Measurements from ENCODE around the gene OR51M1. TPM values are rescaled to one million over a fixed set of nuclear protein-coding genes. Genes with fewer than 3 reads are reported as not detected.

Gene OR51M1
- total and polyA plus RNA-seq, 9 of the 15 experiments (the other 6 are each of a cell fraction or from before 2014, with no cell fraction given) = 0.01 to 0.18 (median 0.04) TPM; not detected in 6

- intact Hi-C loops (cut with micrococcal nuclease) = no loop called here
- Histone ChIP-seq H3K36me3 (ENCODE audit: control insufficient read depth, insufficient read depth, low read length) (peaks cover 71% of the 10 kb centered on the region), H3K4me2 (ENCODE audit: insufficient read depth, low read length) (no peak overlapping the region), H3K9me1 (ENCODE audit: control insufficient read depth, insufficient read depth, low read length) (no peaks in the 10 kb centered on the region), H3K9me3 (replicated peaks; ENCODE audit: control insufficient read depth, insufficient read depth, low read depth, low read length) (no peaks in the 10 kb centered on the region), H3K4me3 (no peak overlapping the region), H3K9ac (ENCODE audit: insufficient read depth in 1 of 2, low read depth in 2 of 2, low read length in 2 of 2) (no peak overlapping the region), H3K79me2 (ENCODE audit: control insufficient read depth, insufficient read depth, low read length) (no peaks in the 10 kb centered on the region; the same call in 2 of the 3 replicates), H3K27me3 (ENCODE audit: control insufficient read depth in 2 of 2, insufficient read depth in 2 of 2, low read length in 2 of 2) (no peaks in the 10 kb centered on the region), H4K20me1 (replicated peaks; ENCODE audit: control insufficient read depth, insufficient read depth, low read length) (no peaks in the 10 kb centered on the region), H3K4me1 (replicated peaks in 1 of 2; ENCODE audit: control insufficient read depth in 2 of 2, insufficient read depth in 2 of 2, low read length in 2 of 2) (peaks cover 0 to 20% of the 10 kb centered on the region in 2 experiments; a peak in 2 of 5 replicates), H3K27ac (ENCODE audit: extremely low read depth, low read depth, low read length) (no peak overlapping the region), H2AFZ (ENCODE audit: low read depth, low read length) (no peak overlapping the region)
- ChIA-PET POLR2A (no interaction called here), CTCF (ENCODE audit: low intra/inter-chr PET ratio) (no interaction called here)
- TF ChIP-seq HMBOX1 (IDR thresholded peaks at IDR 0.05) (no peak), SAFB (IDR thresholded peaks at IDR 0.05; ENCODE audit: borderline replicate concordance, low read depth, low read length) (no peak), NCOR1 (IDR thresholded peaks at IDR 0.05) (no peak), RBFOX2 (IDR thresholded peaks at IDR 0.05; ENCODE audit: low read depth, low read length) (no peak), THRAP3 (IDR thresholded peaks at IDR 0.05; ENCODE audit: borderline replicate concordance) (no peak), ADNP (tag; IDR thresholded peaks at IDR 0.05) (no peak), IRF2 (CRISPR knock-in tag; IDR thresholded peaks at IDR 0.05) (no peak), CHD1 (IDR thresholded peaks at IDR 0.05; ENCODE audit: low read length) (no peak), RBM39 (optimal IDR thresholded peaks at IDR 0.05; ENCODE audit: low read depth, low read length) (no peak), PATZ1 (CRISPR knock-in tag; IDR thresholded peaks at IDR 0.05; ENCODE audit: borderline replicate concordance) (no peak), ZNF766 (CRISPR knock-in tag; conservative IDR thresholded peaks at IDR 0.05) (no peak), SRSF3 (IDR thresholded peaks at IDR 0.05; ENCODE audit: insufficient read depth, low read length) (no peak), TEAD2 (tag; IDR thresholded peaks at IDR 0.05) (no peak), STAG1 (CRISPR knock-in tag; IDR thresholded peaks at IDR 0.05; ENCODE audit: borderline replicate concordance) (no peak), XRCC5 (IDR thresholded peaks at IDR 0.05; ENCODE audit: low read depth, low read length) (no peak)
- ATAC-seq (no peak), FAIRE-seq (no peak), DNase-seq (ENCODE audit: extremely low read depth in 1 of 4, low spot score in 3 of 4) (no peak)
- WGBS (ENCODE audit: insufficient coverage, low coverage, missing lambda C conversion rate) = 100% methylated on average over 1 of the region's 1 CpG
- no TSS peak for BruUV-seq (replicated peaks)
- in situ Hi-C loops (cut with MboI) = no loop called here
Measured at GRCh38 chr11:5339771-5340322, 43.8 kb upstream of the OR51M1 start.

All from K562 (cell line).